ENCODE measurements around the gene ARIH1.

ARIH1 gene

DNA sequence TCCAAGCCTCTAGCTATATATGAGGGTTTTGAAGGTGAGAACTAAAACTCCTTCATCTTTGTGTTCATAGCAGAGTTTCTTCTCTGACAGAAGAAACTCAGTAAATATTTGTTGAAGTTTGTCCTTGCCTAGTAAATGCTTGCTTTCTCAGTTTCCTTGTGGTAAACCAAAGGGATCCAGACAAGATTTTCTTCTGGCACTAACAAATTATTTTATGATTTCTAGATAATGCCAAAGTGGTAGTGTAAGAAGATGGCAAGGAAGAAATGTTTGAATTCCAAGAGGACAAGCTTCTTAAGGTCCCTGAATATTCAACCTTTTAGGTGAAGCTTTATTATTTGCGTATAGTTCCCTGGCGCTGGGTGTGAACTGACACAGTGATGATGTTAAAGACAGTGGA lies 14.4 kb downstream of the ARIH1 start:
- no peak for DNase-seq

DNA sequence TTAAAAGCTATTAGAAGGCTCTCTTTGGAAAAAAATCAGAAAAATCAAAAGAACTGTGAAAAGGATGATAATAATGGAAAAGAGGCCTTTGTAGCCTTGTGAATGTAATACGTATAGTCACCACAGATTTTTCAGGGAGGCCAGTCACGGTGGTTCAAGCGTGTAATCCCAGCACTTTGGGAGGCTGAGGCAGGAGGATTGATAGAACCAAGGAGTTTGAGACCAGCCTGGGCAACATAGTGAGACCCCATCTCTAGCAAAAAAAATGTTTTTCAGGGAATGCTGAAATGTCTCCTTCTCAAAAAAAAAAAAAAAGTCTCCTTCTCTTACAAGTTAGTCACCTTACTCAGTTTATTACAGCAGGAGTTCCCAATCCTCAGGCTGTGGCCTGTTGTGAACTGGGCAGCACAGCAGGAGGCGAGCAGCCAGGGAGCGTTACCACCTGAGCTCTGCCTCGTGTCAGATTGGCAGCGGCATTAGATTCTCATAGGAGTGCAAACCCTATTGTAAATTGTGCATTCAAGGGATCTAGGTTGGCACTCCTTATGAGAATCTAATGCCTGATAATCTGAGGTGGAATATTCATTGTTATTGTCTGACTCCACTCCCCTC lies 15.9 kb downstream of the ARIH1 start:
- DNase-seq = no peak

DNA sequence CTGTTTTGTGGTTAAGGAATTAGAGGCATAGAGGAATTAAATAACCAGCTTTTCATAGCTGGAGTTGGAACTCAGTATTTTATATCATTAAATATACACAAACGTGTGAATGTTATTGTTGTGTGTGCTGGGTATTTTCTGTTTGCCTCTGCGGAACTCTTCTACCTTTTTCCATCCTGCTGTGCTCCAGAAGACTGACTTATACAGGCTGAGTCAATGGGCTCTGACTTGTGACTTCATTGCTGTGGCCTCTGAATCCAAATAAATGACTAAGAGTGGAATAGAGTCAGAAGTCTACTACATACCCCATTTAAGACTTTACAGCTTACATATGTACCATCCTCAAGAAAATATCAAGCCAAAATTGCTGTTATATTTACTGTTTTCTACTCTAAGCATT lies 17.6 kb downstream of the ARIH1 start:
- DNase-seq = no peak

DNA sequence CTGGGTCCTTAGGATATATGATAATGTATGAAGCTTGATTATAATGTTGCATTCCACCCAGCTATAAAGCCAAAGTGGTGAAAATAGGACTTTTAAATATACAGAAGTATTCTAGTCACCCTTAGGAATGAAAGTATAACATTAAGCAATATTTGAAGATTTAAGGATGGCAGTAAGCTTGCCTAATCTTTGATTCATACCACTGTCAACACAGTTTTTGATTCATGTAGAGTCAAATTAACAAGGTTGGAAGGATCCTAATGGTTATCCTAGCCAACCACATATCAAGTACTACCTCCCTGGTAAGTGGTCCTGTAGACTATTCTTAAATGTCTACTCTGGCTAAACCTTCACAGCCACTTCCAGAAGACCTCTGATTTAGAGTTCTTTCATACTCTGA lies 18.6 kb downstream of the ARIH1 start:
- DNase-seq = no peak

DNA sequence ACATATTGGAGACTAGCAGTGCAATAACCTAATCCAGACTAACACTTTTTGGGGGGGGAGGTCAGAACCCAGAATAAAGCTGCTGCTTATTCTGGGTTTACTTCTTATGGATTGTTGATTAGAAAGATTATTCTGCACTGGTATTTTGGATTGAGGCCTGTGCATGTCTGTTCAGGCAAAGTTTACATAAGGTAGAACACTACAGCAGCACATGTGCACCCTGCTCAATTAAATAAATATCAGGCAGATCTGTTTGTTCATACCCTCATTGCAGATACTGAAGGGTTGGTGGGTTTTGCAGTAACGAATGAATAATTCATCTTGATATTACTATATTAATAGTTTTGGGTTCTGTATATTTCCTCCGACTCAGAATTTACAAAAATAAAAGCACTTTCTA lies 19.1 kb downstream of the ARIH1 start:
- DNase-seq = no peak

DNA sequence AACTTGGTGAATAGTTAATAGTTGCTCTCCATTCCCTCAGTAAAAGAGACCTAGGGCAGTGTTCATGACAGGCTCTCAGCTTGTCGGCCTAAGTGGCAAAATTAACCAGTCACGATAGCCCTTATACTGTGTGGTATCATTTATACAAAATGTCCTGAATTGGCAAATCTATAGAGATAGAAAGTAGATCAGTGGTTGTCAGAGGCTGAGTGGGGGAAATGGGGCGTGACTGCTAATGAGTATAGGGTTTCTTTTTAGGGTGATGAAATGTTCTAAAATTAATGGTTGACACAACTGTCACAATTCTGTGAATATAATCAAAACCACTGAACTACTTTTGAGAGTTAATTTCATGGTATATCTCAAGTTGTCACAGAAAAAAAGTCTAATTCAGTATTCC lies 20.9 kb downstream of the ARIH1 start:
- DNase-seq = no peak

DNA sequence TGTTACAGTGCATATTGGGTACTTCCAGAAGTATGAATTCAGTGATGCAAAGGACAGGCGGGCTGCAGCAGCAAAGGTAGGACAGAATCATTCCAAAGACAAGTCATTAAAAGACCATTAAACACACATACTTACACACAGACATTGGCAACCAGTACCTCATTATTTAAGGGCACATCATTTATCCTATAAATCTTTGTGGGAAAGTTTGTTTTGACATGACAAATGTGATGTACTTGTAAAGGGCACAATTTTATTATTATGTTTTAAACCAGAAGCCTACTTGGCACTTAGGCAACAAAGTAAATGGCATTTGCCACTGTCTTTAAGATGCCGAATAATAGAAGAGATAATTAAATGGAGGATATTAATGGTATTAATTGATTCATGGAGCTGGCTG lies 22.7 kb downstream of the ARIH1 start:
- no peak for DNase-seq

DNA sequence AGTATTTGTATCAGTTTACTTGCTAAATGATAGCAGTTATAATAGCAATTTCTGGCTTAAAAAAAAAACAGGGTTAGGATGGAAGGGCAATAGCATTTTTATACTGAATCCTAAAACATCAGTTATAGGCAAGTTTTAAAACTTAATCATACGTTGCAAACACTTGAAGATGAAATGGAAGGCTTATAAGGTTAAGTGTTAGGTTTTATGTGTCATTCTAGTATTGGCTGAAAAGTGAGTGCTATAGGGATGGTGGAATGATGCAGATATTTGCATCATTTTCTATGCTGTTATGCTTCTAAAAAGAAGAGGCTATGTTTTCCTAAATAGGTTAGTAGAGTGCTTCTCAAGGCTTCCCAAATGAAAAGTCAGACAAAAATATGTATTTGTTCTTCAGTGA lies 23.3 kb downstream of the ARIH1 start:
- no peak for DNase-seq

DNA sequence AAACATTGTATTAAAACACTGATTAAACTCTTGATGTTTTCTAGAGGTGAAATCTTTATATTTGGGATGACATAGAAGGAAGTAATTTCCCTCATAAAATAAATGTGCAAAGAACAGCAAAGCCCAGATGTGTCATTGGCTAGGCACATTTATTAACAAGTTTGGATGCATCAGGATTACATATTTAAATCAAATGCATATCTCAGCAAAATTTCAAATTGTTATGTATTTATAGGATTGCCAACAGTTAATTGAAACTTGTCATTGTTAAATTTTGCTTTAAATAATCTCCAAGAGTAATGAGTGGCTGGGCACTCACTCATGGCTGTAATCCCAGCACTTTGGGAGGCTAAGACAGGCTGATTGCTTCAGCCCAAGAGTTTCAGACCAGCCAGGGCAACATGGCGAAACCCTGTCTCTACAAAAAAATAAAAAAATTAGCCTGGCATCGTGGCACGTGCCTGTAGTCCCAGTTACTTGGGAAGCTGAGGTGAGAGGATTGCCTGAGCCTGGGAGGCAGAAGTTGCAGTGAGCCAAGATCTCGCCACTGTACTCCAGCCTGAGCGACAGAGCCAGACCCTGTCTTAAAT lies 28.2 kb downstream of the ARIH1 start:
- no peak for DNase-seq

DNA sequence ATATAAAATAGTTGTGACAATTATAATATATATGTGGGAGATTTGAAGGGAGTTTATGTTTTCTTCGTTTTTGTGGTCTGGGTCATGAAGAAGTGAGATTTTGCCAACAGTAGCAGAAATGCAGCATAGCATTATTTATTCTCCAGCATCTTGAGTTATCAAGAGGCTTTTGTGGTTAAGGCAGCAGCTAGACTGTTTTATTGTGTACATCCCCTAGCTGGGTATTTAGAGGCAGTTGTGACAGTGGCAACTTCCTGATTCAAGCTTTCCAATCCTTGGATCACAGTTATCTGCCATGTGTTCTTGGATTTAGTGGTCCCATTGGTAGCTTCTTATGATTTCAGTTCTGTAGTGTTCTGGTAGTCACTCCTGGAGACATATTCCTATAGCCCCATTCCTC lies 29.0 kb downstream of the ARIH1 start:
- DNase-seq = peak; percentile 35

DNA sequence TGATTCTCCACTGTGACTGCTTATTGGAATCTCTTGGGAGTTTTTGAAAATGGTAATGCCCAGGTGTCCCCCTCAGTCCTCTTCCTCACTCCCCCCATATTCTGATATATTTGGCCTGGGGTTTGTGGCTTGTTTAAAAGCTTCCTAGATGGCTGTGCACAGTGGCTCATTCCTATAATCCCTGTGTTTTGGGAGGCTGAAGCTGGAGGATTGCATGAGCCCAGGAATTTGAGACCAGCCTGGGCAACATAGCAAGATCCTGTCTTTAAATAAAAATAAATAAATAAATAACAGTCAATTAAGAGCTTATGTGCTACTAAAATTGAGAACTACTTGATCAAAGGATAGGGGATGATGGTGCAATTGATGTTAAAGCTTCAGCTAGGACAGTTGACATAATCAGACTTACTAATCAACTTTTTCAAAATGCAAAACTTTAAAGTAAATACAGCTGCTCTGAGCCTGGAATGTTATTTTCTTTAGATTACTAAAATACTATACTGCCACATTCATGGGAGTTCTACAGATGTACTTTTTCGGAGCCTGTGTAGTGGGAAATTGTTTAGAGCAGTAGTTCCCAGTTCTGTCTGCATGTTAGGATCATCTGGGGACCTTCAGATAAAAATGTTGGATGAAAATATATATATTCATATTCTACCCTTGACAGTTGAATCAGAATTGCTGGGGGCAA lies 33.4 kb downstream of the ARIH1 start:
- no peak for DNase-seq

DNA sequence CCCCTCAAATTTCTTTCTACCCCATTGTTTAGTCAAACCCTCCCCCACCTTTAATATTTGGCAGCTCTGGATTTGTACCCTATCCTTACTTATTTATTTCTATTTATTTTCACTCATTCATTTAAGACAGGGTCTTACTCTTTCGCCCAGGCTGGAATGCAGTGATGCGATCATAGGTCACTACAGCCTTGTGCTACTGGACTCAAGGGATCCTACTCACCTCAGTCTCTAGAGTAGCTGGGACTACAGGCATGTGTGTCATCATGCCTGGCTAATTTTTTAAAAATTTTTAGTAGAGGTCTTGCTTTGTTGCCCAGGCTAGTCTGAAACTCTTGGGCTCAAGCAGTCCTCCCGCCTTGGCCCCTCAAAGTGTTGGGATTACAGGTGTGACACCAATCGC lies 35.4 kb downstream of the ARIH1 start:
- DNase-seq = no peak

DNA sequence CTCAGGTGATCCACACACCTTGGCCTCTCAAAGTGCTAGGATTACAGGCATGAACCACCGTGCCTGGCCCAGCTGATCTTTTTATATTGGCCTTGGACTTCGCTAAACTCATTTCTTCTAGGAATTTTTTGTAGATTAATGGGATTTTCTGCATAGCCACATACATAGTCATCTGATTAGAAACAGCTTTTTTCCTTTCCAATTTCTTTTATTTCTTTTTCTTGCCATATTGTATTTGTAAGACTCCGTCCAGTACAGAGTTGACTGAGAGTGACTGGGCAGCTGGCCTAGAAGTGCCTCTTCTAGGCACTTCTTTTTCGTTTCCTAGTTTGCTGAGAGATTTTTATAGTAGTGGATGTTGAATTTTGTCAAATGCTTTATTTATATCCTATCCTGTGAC lies 37.4 kb downstream of the ARIH1 start:
- no peak for DNase-seq

DNA sequence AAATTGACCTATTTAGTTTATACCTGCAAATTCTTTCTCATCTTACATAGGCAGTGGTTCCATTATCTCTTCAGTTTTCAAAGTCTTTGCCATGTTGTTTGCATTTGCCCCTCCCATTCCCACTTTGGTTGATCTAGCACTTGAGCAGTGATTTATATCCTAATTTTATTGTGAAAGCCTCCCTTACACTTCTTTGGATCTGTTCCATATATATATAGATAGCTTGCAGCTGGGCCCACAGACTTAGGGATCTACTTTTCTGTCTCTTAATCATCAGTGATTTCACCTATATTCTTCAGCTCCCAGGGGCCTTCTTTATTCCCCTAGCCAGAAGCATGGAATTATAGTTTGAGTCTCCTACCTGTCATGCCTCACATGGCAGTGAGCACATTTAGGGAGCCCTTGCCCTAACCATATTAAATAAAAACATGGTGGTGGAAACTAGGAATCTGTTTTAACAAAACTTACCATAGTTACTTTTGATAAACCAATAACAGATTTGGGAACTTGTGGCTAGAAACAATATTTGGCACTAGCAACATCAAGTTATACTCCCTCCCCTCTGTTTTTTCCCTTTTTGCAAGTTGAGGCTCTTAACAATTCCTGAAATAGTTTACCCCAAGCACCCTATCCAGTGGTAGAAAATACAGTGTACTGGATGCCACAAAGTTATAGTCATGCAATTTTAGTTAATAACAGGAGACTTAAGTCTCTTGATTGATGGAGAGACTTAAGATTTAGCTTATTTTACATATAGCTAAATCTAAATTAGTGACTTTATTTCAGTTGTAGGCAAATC lies 41.7 kb downstream of the ARIH1 start:
- no peak for DNase-seq

DNA sequence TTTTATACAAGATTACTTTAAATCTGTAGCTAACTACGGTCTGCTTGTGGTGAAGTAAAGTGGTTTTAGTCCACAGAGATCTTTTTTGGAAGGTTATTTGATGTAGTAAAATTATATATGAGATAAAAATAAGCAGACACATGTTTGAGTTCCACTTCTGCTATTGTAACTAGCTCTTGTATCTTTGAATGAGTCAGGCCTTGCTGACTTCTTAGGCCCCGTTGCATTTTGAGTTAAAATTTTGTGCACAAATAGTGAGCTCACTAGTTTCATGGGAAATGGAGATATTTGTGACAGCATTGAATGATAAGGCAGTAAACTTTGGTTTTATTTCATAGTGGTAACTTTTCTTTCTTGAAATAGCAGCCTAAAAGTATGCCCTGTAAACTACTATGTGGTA lies 42.6 kb downstream of the ARIH1 start:
- DNase-seq = no peak

DNA sequence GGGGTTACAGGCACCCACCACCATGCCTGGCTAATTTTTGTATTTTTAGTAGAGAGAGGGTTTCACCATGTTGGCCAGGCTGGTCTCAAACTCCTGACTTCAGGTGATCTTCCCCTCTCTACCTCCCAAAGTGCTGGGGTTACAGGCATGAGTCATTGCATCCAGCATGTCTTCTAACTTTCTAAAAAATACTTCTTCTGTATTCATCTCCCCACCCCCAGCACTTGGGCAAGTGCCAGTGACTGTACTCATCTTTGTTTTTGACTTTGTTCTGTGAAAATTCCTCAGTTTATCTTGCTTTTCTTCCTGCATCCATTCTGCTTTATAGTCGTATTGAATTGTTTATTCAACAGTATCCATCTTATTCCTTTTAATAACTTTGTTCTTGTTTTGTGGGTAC lies 47.6 kb downstream of the ARIH1 start:
- DNase-seq = no peak

DNA sequence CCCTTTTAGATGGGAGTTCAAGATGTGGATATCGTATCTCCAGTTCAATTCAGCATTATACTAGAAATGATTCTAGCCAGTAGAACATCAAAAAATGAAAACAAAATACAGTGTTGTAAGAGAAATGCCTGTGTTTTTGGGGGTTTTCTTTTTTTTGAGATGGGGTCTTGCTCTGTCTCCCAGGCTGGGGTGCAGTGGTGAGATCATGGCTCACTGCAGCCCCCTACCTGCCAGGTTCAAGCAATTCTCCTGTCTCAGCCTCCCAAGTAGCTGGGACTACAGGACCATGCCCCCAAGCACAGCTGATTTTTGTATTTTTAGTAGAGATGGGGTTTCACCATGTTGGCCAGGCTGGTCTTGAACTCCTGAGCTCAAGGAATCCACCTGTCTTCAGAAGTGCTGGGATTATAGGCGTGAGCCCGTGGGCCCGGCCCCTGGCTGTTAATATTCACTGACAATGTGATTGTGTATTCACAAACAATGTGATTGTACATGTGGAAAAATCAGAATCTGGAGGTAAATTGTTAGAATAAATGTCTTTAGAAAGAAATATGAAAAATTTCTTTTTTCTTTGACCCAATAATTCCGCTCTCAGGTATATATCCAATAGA lies 59.0 kb downstream of the ARIH1 start:
- peak; percentile 16 for DNase-seq

DNA sequence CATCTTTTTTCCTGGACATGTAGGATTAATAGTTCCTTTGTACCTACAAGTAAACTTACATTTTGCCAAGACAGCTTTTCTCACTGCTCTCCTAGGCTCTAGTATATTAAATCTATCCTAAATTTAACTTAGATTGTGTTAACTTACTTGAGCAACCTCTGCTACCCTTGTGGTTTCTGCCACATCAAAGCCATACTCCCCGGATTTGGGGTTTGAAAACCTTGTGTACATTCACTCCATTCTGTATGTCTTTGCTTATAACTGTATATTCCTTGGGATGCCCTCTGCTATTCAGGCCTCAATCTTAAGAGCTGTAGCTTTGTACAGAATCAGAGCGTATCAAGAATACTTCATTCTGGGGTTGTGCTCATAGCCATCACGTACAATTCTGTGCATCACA lies 60.4 kb downstream of the ARIH1 start:
- DNase-seq = no peak

DNA sequence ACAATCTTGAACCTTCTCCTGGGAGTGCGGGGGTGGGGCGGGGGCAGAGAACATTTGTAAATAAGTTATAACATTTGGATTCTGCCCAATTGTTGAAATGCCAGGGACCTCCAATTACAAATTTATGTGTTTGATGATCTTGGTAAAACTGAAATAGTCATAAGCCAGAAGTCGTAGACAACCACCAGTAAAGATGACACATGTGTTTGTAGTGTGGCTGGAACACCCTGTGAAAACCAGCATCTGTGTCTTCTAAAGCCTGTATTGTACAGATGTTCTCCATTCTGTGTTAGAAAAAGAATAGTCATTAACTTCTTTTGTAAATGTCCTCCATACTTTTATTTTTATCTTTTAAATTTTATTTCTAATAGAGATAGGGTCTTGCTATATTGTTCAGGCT lies 61.8 kb downstream of the ARIH1 start:
- no peak for DNase-seq

DNA sequence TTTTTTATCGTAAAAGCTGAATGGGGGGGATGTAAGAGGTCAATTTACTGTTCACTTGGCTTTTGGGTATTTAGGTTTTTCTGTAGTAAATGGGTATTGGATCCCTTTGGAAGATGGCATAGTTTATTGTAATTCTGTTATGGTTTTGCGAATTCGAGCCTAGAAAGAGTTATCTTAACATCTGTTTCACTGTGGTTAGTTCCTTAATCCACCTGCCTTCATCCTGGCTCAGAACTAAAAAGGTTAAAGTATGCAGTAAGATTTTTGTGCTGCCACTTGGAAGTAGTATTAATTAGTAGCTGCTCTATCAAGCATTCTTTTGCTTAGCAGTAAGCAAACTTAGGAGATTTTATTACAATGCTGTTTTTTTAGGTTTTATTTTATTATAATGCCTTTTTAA lies 62.4 kb downstream of the ARIH1 start:
- no peak for DNase-seq

DNA sequence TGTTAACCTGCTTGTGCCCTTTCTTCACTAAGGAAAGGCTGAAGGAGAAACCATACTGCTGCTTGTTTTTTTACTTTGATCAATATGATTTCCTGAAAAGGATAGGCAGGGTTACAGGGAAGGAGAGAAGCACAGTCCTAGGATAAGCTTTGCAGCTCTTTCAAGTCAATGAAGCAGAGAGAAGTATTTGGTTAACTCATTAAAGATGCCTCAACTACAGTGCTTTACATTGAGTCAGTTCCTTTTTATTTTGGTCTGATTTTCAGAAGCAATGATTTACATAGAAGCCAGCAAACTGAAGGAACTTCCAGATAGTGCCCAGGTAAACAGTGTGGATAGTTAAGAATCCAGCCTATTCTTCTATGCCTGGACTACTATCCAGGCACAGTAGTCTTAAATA lies 64.8 kb downstream of the ARIH1 start:
- DNase-seq = no peak

DNA sequence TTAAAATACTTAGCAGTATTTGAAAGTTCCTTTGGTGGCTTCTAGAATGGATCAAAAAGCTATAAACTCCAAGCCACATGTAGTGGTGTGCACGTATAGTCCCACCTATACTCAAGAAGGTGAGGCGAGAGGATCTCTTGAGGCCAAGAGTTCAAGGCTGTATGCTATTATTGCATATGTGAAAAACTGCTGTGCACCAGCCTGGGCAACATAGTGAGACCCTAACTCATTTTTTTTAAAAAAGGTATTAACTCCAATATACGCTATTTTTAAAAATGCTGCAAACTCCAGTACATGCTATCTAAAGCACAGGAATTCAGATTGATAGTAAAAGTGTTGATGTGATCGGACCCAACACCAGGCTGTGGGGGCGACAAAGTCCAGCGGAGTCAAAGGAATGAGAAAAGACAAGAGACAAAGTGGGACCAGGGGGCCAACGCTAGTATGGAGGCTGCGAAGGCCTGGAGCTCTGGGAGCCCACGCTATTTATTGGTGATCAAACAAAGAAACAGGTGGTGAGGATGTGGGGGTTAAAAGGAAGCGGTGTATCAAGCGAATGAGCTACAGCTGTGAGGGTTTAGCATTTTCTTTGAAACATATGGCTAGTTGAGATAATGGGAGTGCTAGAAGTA lies 66.6 kb downstream of the ARIH1 start:
- DNase-seq = peak; percentile 30

DNA sequence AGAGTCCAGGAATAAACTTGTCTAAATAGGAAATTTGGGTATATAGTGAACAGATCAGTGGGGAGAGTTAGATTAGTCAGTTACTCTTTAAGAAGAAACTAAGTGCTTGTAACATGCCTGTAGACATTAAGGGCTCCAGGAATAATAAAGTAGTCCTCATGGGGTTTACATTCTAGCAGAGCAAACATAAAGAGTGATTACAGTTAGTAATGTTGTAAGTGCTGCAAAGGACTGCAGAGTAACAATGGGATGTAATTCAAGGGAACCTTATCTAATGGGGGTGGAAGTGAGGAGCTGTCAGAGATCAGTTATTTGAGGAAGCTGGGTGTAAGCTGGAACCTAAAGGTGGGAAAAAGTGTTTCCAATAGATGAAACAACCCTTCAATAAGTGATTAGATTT lies 67.5 kb downstream of the ARIH1 start:
- DNase-seq = no peak
